Measurements from ENCODE around the gene RASSF8.

DNA sequence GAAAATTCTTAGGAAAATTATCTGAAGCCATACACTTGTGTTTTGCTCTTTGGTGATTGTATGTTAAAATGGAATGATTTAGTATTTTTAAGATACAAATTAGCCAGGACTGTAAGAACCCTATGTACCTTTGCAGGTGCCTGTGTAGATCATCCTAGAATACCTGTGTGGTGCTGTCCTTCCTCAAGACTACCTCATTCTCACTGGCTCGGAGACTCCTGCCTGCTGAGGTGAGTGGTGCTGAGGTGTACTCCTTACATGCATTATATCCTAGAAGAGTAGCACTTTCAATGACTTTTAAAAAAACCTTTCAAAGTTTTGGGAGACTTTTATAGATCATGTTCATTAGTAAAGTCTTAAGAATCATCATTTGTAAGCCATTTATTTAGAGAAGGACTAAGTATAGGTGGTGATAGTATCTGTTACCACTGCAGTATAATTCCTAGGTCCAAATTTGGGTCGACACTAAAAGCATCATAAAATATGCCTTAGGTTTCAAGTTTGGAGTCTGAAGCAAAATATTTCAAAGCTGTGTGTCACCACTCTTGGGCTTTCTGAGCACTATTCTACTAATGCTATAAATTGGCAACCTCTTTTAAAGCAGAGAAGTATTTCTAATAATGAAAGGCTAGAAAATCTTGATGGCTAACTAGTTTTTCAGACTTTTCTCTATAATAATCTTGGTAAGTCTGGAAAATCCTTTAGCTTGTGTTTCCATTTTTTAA is 36.6 kb downstream of the RASSF8 start:
- TF ChIP-seq, protein P1, sequence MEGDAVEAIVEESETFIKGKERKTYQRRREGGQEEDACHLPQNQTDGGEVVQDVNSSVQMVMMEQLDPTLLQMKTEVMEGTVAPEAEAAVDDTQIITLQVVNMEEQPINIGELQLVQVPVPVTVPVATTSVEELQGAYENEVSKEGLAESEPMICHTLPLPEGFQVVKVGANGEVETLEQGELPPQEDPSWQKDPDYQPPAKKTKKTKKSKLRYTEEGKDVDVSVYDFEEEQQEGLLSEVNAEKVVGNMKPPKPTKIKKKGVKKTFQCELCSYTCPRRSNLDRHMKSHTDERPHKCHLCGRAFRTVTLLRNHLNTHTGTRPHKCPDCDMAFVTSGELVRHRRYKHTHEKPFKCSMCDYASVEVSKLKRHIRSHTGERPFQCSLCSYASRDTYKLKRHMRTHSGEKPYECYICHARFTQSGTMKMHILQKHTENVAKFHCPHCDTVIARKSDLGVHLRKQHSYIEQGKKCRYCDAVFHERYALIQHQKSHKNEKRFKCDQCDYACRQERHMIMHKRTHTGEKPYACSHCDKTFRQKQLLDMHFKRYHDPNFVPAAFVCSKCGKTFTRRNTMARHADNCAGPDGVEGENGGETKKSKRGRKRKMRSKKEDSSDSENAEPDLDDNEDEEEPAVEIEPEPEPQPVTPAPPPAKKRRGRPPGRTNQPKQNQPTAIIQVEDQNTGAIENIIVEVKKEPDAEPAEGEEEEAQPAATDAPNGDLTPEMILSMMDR (conservative IDR thresholded peaks at IDR 0.05; ENCODE audit: low read length): no peak
- TF ChIP-seq EZH2phosphoT487 (IDR thresholded peaks at IDR 0.05; ENCODE audit: borderline replicate concordance, low read depth, low read length): no peak

Data from OCI-LY7 (cell line).